NCI-H2029 treated with DMSO at 0.1 percent for 48 hours (cell line): ENCODE measurements around the gene RASGEF1B.
"Not testable (repeated sequence)": the region's sequence is repeated elsewhere in the genome, so short reads cannot be mapped to it uniquely, and the experiment has no call there.

Experiments used
- DNase-seq: peaks from one replicate; lab custom pipeline; 2025; lab: John Stamatoyannopoulos, UW

The RASGEF1B gene

GRCh38 chr4:81431971-81432370 lies 39.7 kb downstream of the RASGEF1B start:
- DNase-seq, result no peak

- DNase-seq, result no peak
Measured at GRCh38 chr4:81429607-81430006, 42.1 kb downstream of the RASGEF1B start.

- DNase-seq, result no peak
Measured at GRCh38 chr4:81429031-81429430, 42.7 kb downstream of the RASGEF1B start.

GRCh38 chr4:81428002-81428401 lies 43.7 kb downstream of the RASGEF1B start:
- no peak for DNase-seq

- DNase-seq, result no peak
Measured at GRCh38 chr4:81427344-81427821, 44.3 kb downstream of the RASGEF1B start.

GRCh38 chr4:81426770-81427289 lies 44.9 kb downstream of the RASGEF1B start:
- DNase-seq, result no peak

- no peak for DNase-seq
Measured at GRCh38 chr4:81424816-81425755, 46.6 kb downstream of the RASGEF1B start.

GRCh38 chr4:81424336-81424735 lies 47.4 kb downstream of the RASGEF1B start:
- DNase-seq, result no peak

- DNase-seq, result no peak
Measured at GRCh38 chr4:81422595-81422994, 49.1 kb downstream of the RASGEF1B start.

- DNase-seq, result peak; percentile 33
Measured at GRCh38 chr4:81421346-81422218, 50.1 kb downstream of the RASGEF1B start.

- no peak for DNase-seq
Measured at GRCh38 chr4:81418572-81418971, 53.1 kb downstream of the RASGEF1B start.

GRCh38 chr4:81412946-81413495 lies 58.7 kb downstream of the RASGEF1B start:
- DNase-seq, result no peak

- DNase-seq, result no peak
Measured at GRCh38 chr4:81410680-81411079, 61.0 kb downstream of the RASGEF1B start.

GRCh38 chr4:81409836-81410235 lies 61.9 kb downstream of the RASGEF1B start:
- DNase-seq, result no peak

GRCh38 chr4:81408341-81408740 lies 63.4 kb downstream of the RASGEF1B start:
- no peak for DNase-seq

- DNase-seq, result no peak
Measured at GRCh38 chr4:81407726-81408125, 64.0 kb downstream of the RASGEF1B start.

GRCh38 chr4:81406481-81406880 lies 65.2 kb downstream of the RASGEF1B start:
- not testable (repeated sequence) for DNase-seq

- DNase-seq, result peak; percentile 88
Measured at GRCh38 chr4:81405900-81406401, 65.8 kb downstream of the RASGEF1B start.

- no peak for DNase-seq
Measured at GRCh38 chr4:81404741-81405140, 67.0 kb downstream of the RASGEF1B start.

GRCh38 chr4:81404294-81404693 lies 67.4 kb downstream of the RASGEF1B start:
- DNase-seq, result no peak

GRCh38 chr4:81399306-81400086 lies 72.2 kb downstream of the RASGEF1B start:
- DNase-seq, result no peak
